Gastroesophageal sphincter (tissue), 4 donors: Measurements from ENCODE around the gene CARD9. TPM values are rescaled to one million over a fixed set of nuclear protein-coding genes. Genes with fewer than 3 reads are reported as not detected.

Source experiments
- ATAC-seq: fragments of 150-250 bp; one replicate; pipeline ENCODE4 v1.9.1; 2016; ENCODE audit warnings: mild to moderate bottlenecking, moderate library complexity
- H3K27ac ChIP-seq, 4 donors: fragments of 200-600 bp; sonication (generic) in 3 of 4; 1 replicate in 3 of 4; 2 replicates in 1 of 4; pipeline ENCODE4 v1.5.1; 2016 to 2019
- H3K27me3 ChIP-seq: fragments of 200-600 bp; sonication (generic); one replicate; pipeline ENCODE4 v1.5.1; 2019
- H3K36me3 ChIP-seq, 2 donors: fragments of 200-600 bp; sonication (generic); one replicate each; pipeline ENCODE4 v1.5.1; 2019; ENCODE audit warnings: control low read depth in 1 of 2
- H3K4me1 ChIP-seq, 3 donors: fragments of 200-600 bp; sonication (generic); 1 replicate in 2 of 3; 2 replicates in 1 of 3; pipeline ENCODE4 v1.5.1; 2016 to 2019; ENCODE audit warnings: control low read depth in 2 of 3
- H3K4me3 ChIP-seq, 2 donors: fragments of 200-600 bp; sonication (generic); one replicate each; pipeline ENCODE4 v1.5.1; 2019; ENCODE audit warnings: mild to moderate bottlenecking in 1 of 2, moderate library complexity in 1 of 2
- H3K9me3 ChIP-seq, 3 donors: fragments of 200-600 bp; sonication (generic); one replicate each; pipeline ENCODE4 v1.5.1; 2017 to 2019; ENCODE audit warnings: control low read depth in 2 of 3
- EP300 ChIP-seq: sonication (generic); formaldehyde crosslinking; IDR thresholded peaks from one replicate; pipeline ENCODE4 v1.6.1; 2017; ENCODE audit warnings: antibody characterized with exemption, mild to moderate bottlenecking
- POLR2A ChIP-seq, 2 donors: fragments of 450-650 bp; IDR thresholded peaks; one replicate each; pipeline ENCODE4 v1.6.1; 2017; ENCODE audit warnings: antibody characterized with exemption in 2 of 2, mild to moderate bottlenecking in 2 of 2, moderate library complexity in 1 of 2
- POLR2AphosphoS5 ChIP-seq: sonication (generic); formaldehyde crosslinking; IDR thresholded peaks from one replicate; pipeline ENCODE4 v1.6.1; 2017; ENCODE audit warnings: antibody characterized with exemption
- WGBS, 2 donors: methylation state at CpG; one replicate each; pipeline ENCODE4 v1.1.5; 2018; ENCODE audit warnings: low coverage in 1 of 2; 5-methylcytosine and 5-hydroxymethylcytosine counted together
- total RNA-seq, 4 donors: library from RNA; depleted of rRNA; stranded (reverse); fragments of >200 nt; gene quantifications; one replicate each; pipeline ENCODE4 v1.1.0, GENCODE V29; 2016
- TF ChIP-seq, protein P1 (sequence below), 4 experiments: fragments of 200-600 bp in 2 of 4; fragments of 450-650 bp in 2 of 4; sonication (generic) in 1 of 4; IDR thresholded peaks; one replicate each; pipeline ENCODE4 v1.5.1; 2017 to 2019; ENCODE audit warnings: antibody characterized with exemption in 4 of 4, mild to moderate bottlenecking in 2 of 4, moderate library complexity in 2 of 4

Gene CARD9
- total RNA-seq, 4 donors from 2014 or later = 1.3 to 2.3 (median 1.8) TPM

DNA sequence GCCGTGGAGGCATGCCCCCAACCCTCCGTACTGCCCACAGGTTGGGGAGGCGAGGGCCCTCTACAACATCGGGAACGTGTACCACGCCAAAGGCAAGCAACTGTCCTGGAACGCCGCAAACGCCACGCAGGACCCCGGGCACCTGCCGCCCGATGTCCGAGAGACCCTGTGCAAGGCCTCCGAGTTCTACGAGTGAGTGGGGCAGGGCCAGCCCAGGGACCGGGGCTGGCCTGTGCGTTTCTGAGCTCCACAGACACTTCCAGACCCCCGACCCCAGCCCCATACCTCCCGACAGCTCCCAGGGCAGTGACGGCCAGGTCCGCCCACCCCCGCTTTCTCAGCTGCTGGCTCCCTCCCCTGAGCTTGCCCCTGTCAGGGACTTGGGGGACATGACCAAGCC is 36.6 kb downstream of the CARD9 start:
- Histone ChIP-seq H3K9me3 (no peaks in the 10 kb centered on the region), H3K4me3 (no peak overlapping the region), H3K36me3 (peaks cover 0 to 74% of the 10 kb centered on the region in 2 donors), H3K27ac (no peak overlapping the region), H3K27me3 (no peaks in the 10 kb centered on the region), H3K4me1 (peaks cover 0 to 24% (median 0%) of the 10 kb centered on the region in 3 donors)
- TF ChIP-seq, protein P1, sequence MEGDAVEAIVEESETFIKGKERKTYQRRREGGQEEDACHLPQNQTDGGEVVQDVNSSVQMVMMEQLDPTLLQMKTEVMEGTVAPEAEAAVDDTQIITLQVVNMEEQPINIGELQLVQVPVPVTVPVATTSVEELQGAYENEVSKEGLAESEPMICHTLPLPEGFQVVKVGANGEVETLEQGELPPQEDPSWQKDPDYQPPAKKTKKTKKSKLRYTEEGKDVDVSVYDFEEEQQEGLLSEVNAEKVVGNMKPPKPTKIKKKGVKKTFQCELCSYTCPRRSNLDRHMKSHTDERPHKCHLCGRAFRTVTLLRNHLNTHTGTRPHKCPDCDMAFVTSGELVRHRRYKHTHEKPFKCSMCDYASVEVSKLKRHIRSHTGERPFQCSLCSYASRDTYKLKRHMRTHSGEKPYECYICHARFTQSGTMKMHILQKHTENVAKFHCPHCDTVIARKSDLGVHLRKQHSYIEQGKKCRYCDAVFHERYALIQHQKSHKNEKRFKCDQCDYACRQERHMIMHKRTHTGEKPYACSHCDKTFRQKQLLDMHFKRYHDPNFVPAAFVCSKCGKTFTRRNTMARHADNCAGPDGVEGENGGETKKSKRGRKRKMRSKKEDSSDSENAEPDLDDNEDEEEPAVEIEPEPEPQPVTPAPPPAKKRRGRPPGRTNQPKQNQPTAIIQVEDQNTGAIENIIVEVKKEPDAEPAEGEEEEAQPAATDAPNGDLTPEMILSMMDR (IDR thresholded peaks at IDR 0.05) = no peak
- TF ChIP-seq POLR2AphosphoS5 (no peak), EP300 (no peak), POLR2A (IDR thresholded peaks at IDR 0.05) (no peak)
- ATAC-seq = no peak
- no CpG with 5 or more reads among the region's 23 CpGs for WGBS, 2 donors

DNA sequence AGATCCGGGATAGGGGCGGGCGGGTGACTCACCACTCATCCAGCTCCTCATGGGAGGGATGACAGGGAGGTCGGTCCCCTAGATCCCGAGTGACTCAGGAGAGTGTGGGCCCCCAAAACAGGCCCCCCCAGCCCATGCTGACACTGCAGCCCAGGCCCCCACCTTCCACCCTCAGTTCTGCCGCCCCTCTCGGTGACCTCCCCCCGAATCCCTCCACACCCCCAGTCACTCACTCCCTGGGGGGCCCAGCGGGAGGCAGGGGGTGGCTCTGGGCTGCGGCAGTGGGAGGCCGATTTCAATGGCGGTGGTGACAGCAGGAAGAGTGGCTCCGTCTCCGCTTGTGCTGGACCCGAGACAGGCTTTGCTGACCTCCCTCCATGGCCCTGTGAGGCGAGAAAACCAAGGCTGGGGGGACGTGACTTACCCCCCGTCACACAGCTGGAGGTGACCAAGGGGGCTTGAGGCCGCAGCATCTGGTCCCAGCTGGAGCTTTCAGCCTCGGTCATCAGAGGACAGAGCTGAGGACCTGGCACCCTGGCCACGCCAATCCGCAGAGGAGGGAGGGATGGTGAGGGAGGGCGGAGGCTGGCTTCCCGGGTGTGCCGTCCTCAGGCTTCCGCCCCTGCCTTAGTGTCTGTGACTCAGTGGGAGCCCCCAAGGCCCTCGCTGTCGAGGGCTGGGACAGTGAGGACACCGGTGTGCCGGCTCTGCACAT is 37.2 kb downstream of the CARD9 start:
- Histone ChIP-seq H3K9me3 (no peaks in the 10 kb centered on the region), H3K27me3 (no peaks in the 10 kb centered on the region), H3K27ac (no peak overlapping the region), H3K36me3 (peaks cover 0 to 74% of the 10 kb centered on the region in 2 donors), H3K4me3 (no peak overlapping the region), H3K4me1 (peaks cover 0 to 18% (median 0%) of the 10 kb centered on the region in 3 donors)
- no peak for TF ChIP-seq POLR2AphosphoS5
- no peak for TF ChIP-seq POLR2A (IDR thresholded peaks at IDR 0.05)
- no peak for TF ChIP-seq EP300
- TF ChIP-seq, protein P1 (IDR thresholded peaks at IDR 0.05) = no peak
- ATAC-seq = no peak
- no CpG with 5 or more reads among the region's 30 CpGs for WGBS, 2 donors

DNA sequence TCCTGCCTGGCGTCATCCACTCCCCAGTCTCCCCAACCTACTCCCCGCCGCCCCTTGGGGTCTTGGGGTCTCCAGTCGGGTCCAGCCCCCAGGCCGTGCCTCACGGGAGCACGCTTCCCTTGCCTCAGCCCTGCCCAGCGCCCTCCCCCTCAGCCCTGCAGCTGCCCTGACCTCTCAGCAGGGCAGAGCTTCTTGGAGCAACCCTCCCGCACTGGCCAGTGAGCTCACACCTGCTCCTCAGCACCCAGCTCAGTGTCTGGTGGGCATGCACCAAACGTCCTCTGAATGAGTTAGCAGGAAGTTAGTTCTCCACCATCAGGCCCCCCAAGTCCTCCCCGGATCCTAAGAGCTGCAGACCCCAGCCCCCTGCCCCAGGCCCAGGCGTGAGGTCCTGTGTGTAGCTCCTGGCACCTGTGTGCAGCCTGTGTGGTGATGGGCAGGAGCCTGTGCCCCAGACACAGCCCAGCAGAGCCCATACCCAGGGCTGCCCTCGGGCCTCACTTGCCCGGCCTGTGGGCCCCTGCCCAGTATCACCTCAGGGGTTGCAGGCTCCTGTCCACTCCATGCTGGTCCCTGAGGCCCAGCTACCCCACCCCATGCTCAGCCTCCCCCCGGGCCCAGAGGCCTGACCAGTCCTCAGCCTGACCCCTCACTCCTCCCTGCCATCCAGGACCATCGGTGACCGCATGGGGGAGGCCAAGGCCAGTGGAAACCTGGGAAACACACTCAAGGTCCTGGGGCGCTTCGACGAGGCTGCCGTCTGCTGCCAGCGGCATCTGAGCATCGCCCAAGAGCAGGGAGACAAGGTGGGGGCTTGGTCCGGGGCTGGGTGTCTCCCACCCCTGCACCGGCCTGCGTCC is 37.9 kb downstream of the CARD9 start:
- peaks cover 0 to 16% (median 0%) of the 10 kb centered on the region in 3 donors for H3K4me1 ChIP-seq
- H3K9me3 ChIP-seq = no peaks in the 10 kb centered on the region
- no peak overlapping the region for H3K27ac ChIP-seq
- H3K27me3 ChIP-seq = no peaks in the 10 kb centered on the region
- TF ChIP-seq POLR2AphosphoS5 = no peak
- no peak for TF ChIP-seq POLR2A (IDR thresholded peaks at IDR 0.05)
- TF ChIP-seq, protein P1 (IDR thresholded peaks at IDR 0.05) = no peak
- no peak for TF ChIP-seq EP300
- 79 to 90% methylated on average over 2 to 5 of the region's 26 CpGs for WGBS, 2 donors
- no peak overlapping the region for H3K4me3 ChIP-seq
- ATAC-seq = no peak
- H3K36me3 ChIP-seq = peaks cover 0 to 66% of the 10 kb centered on the region in 2 donors

DNA sequence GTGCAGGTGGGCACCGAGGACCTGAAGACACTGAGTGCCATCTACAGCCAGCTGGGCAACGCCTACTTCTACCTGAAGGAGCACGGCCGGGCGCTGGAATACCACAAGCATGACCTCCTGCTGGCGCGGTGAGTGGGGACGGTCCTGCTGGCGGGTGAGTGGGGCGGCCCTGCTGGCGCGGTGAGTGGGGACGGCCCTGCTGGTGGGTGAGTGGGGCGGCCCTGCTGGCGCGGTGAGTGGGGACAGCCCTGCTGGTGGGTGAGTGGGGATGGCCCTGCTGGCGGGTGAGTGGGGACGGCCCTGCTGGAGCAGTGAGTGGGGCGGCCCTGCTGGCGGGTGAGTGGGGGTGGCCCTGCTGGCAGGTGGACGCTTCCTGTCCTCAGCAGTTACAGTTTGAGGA is 38.9 kb downstream of the CARD9 start:
- Histone ChIP-seq H3K27me3 (no peaks in the 10 kb centered on the region), H3K36me3 (peaks cover 0 to 56% of the 10 kb centered on the region in 2 donors), H3K9me3 (no peaks in the 10 kb centered on the region), H3K27ac (no peak overlapping the region), H3K4me3 (no peak overlapping the region), H3K4me1 (peaks cover 0 to 22% (median 0%) of the 10 kb centered on the region in 3 donors)
- no peak for ATAC-seq
- WGBS, 2 donors = 78% methylated on average over 8 of the region's 21 CpGs; no CpG with 5 or more reads in 1 of the 2 donors
- TF ChIP-seq POLR2AphosphoS5 = no peak
- TF ChIP-seq POLR2A (IDR thresholded peaks at IDR 0.05) = no peak
- TF ChIP-seq, protein P1 (IDR thresholded peaks at IDR 0.05) = no peak
- no peak for TF ChIP-seq EP300
